ENCODE results near the gene PROP1. TPM values are rescaled to one million over a fixed set of nuclear protein-coding genes. Genes with fewer than 3 reads are reported as not detected.
"Not testable (repeated sequence)": the region's sequence is repeated elsewhere in the genome, so short reads cannot be mapped to it uniquely, and the experiment has no call there.

The PROP1 gene
- polyA plus RNA-seq, 6 donors from 2014 or later = not detected

- Mint-ChIP-seq H3K27me3 (peaks cover 30 to 31% (median 30%) of the 10 kb centered on the region in 3 donors), H3K4me1 (no peaks in the 10 kb centered on the region), H3K4me3 (no peak overlapping the region), H3K9me3 (no peaks in the 10 kb centered on the region), H3K27ac (peak overlapping the region in 1 of 6 donors; percentile 19), H3K36me3 (no peaks in the 10 kb centered on the region)
- no peak for DNase-seq
- ATAC-seq (ENCODE audit: low read depth in 2 of 2) = no peak
These were observed 3.6 kb downstream of the PROP1 start for GRCh38 chr5:177992466-177992865.

- H3K27ac Mint-ChIP-seq = peak overlapping the region in 1 of 6 donors; percentile 55
- ATAC-seq (ENCODE audit: low read depth in 2 of 2) = no peak
- no peak overlapping the region for H3K4me3 Mint-ChIP-seq
- DNase-seq = no peak
- H3K27me3 Mint-ChIP-seq = peaks cover 40 to 53% (median 49%) of the 10 kb centered on the region in 3 donors
- no peaks in the 10 kb centered on the region for H3K36me3 Mint-ChIP-seq
- peaks cover 0 to 11% (median 8%) of the 10 kb centered on the region in 3 donors for H3K4me1 Mint-ChIP-seq
- H3K9me3 Mint-ChIP-seq = no peaks in the 10 kb centered on the region
These were observed 6.9 kb downstream of the PROP1 start for GRCh38 chr5:177988989-177989625.

- ATAC-seq (ENCODE audit: low read depth in 2 of 2) (no peak), DNase-seq (no peak)
- no peaks in the 10 kb centered on the region for H3K9me3 Mint-ChIP-seq
- H3K27me3 Mint-ChIP-seq = peaks cover 49 to 71% (median 64%) of the 10 kb centered on the region in 3 donors
- H3K4me3 Mint-ChIP-seq = no peak overlapping the region
- peaks cover 0 to 11% (median 8%) of the 10 kb centered on the region in 3 donors for H3K4me1 Mint-ChIP-seq
- no peaks in the 10 kb centered on the region for H3K36me3 Mint-ChIP-seq
- no peak overlapping the region for H3K27ac Mint-ChIP-seq
These were observed 8.7 kb downstream of the PROP1 start for GRCh38 chr5:177987326-177987725.

GRCh38 chr5:177985430-177986040, 10.5 kb downstream of the PROP1 start:
- Mint-ChIP-seq H3K9me3 (peaks cover 0 to 2% (median 0%) of the 10 kb centered on the region in 7 donors), H3K4me3 (peak overlapping the region in 5 of 8 donors; percentile 22 to 57 (median 38)), H3K27ac (peak overlapping the region in 2 of 6 donors; percentile 75 to 83), H3K4me1 (peaks cover 4 to 13% (median 11%) of the 10 kb centered on the region in 3 donors), H3K27me3 (peaks cover 44 to 83% (median 68%) of the 10 kb centered on the region in 3 donors), H3K36me3 (no peaks in the 10 kb centered on the region)
- DNase-seq = no peak
- ATAC-seq (ENCODE audit: low read depth in 2 of 2) = no peak

- no peak for DNase-seq
- no peaks in the 10 kb centered on the region for H3K36me3 Mint-ChIP-seq
- H3K4me1 Mint-ChIP-seq = peaks cover 4 to 13% (median 11%) of the 10 kb centered on the region in 3 donors
- H3K4me3 Mint-ChIP-seq = peak overlapping the region in 6 of 8 donors; percentile 22 to 57 (median 35)
- H3K9me3 Mint-ChIP-seq = peaks cover 0 to 2% (median 0%) of the 10 kb centered on the region in 7 donors
- H3K27ac Mint-ChIP-seq = peak overlapping the region in 1 of 6 donors; percentile 83
- H3K27me3 Mint-ChIP-seq = peaks cover 42 to 84% (median 65%) of the 10 kb centered on the region in 3 donors
- ATAC-seq (ENCODE audit: low read depth in 2 of 2) = no peak
These were observed 11.3 kb downstream of the PROP1 start for GRCh38 chr5:177984584-177985206.

GRCh38 chr5:177983763-177984583, 12.1 kb downstream of the PROP1 start:
- Mint-ChIP-seq H3K36me3 (no peaks in the 10 kb centered on the region), H3K27me3 (peaks cover 38 to 77% (median 57%) of the 10 kb centered on the region in 3 donors), H3K4me3 (peak overlapping the region in 1 of 8 donors; percentile 56), H3K4me1 (peaks cover 4 to 13% (median 11%) of the 10 kb centered on the region in 3 donors), H3K9me3 (peaks cover 0 to 2% (median 0%) of the 10 kb centered on the region in 7 donors), H3K27ac (no peak overlapping the region)
- DNase-seq = no peak
- no peak for ATAC-seq (ENCODE audit: low read depth in 2 of 2)

- H3K9me3 Mint-ChIP-seq = peaks cover 0 to 2% (median 0%) of the 10 kb centered on the region in 7 donors
- ATAC-seq (ENCODE audit: low read depth in 2 of 2) = no peak
- H3K36me3 Mint-ChIP-seq = no peaks in the 10 kb centered on the region
- H3K27ac Mint-ChIP-seq = no peak overlapping the region
- DNase-seq = no peak
- peaks cover 4 to 13% (median 11%) of the 10 kb centered on the region in 3 donors for H3K4me1 Mint-ChIP-seq
- no peak overlapping the region for H3K4me3 Mint-ChIP-seq
- H3K27me3 Mint-ChIP-seq = peaks cover 37 to 75% (median 55%) of the 10 kb centered on the region in 3 donors
These were observed 13.1 kb downstream of the PROP1 start for GRCh38 chr5:177982956-177983355.

- Mint-ChIP-seq H3K9me3 (peaks cover 0 to 2% (median 0%) of the 10 kb centered on the region in 7 donors), H3K27me3 (peaks cover 33 to 68% (median 49%) of the 10 kb centered on the region in 3 donors), H3K4me1 (peaks cover 4 to 13% (median 11%) of the 10 kb centered on the region in 3 donors), H3K4me3 (no peak overlapping the region), H3K27ac (no peak overlapping the region), H3K36me3 (no peaks in the 10 kb centered on the region)
- DNase-seq (no peak), ATAC-seq (ENCODE audit: low read depth in 2 of 2) (peak in 1 of 2 donors; percentile 28)
These were observed 13.8 kb downstream of the PROP1 start for GRCh38 chr5:177982072-177982727.

- DNase-seq = no peak
- no peak for ATAC-seq (ENCODE audit: low read depth in 2 of 2)
- Mint-ChIP-seq H3K9me3 (peaks cover 0 to 2% (median 0%) of the 10 kb centered on the region in 7 donors), H3K4me3 (no peak overlapping the region), H3K27ac (peak overlapping the region in 2 of 6 donors; percentile 33 to 42), H3K36me3 (no peaks in the 10 kb centered on the region), H3K27me3 (peaks cover 30 to 64% (median 45%) of the 10 kb centered on the region in 3 donors), H3K4me1 (peaks cover 4 to 13% (median 11%) of the 10 kb centered on the region in 3 donors)
These were observed 14.6 kb downstream of the PROP1 start for GRCh38 chr5:177981296-177982071.

GRCh38 chr5:177980743-177981151, 15.3 kb downstream of the PROP1 start:
- Mint-ChIP-seq H3K36me3 (no peaks in the 10 kb centered on the region), H3K27me3 (peaks cover 26 to 60% (median 43%) of the 10 kb centered on the region in 3 donors), H3K27ac (peak overlapping the region in 1 of 6 donors; percentile 57)

GRCh38 chr5:177977600-177977999, 18.4 kb downstream of the PROP1 start:
- ATAC-seq (ENCODE audit: low read depth in 2 of 2); H3K36me3 Mint-ChIP-seq; H3K4me1 Mint-ChIP-seq; H3K27ac Mint-ChIP-seq; DNase-seq; H3K9me3 Mint-ChIP-seq; H3K4me3 Mint-ChIP-seq: not testable (repeated sequence)
- H3K27me3 Mint-ChIP-seq = peaks cover 18 to 37% (median 21%) of the 10 kb centered on the region in 3 donors

More at GRCh38 chr5:177980743-177981151, 15.3 kb downstream of the PROP1 start:
- DNase-seq (no peak), ATAC-seq (ENCODE audit: low read depth in 2 of 2) (no peak)
- Mint-ChIP-seq H3K4me3 (no peak overlapping the region), H3K4me1 (peaks cover 4 to 13% (median 6%) of the 10 kb centered on the region in 3 donors), H3K9me3 (peaks cover 0 to 2% (median 0%) of the 10 kb centered on the region in 7 donors)
